ENCODE results near the gene GPR89A. TPM values are rescaled to one million over a fixed set of nuclear protein-coding genes. Genes with fewer than 3 reads are reported as not detected.

The GPR89A gene
- total RNA-seq, 1 experiment from 2014 or later, result 27.2 TPM

GRCh38 chr1:145695821-145696629 is 88.2 kb downstream of the GPR89A start (continued):
- TF ChIP-seq ZBTB21 (CRISPR knock-in tag; IDR thresholded peaks at IDR 0.05; ENCODE audit: borderline replicate concordance) (no peak), ZNF263 (CRISPR knock-in tag; IDR thresholded peaks at IDR 0.05; ENCODE audit: low read depth) (no peak), HMGXB4 (CRISPR knock-in tag; IDR thresholded peaks at IDR 0.05) (no peak), ZNF423 (CRISPR knock-in tag; IDR thresholded peaks at IDR 0.05) (no peak), AFF4 (CRISPR knock-in tag; IDR thresholded peaks at IDR 0.05; ENCODE audit: borderline replicate concordance) (no peak), ATF6 (CRISPR knock-in tag; IDR thresholded peaks at IDR 0.05) (no peak), HMGA2 (CRISPR knock-in tag; IDR thresholded peaks at IDR 0.05) (no peak), ZBTB43 (CRISPR knock-in tag; IDR thresholded peaks at IDR 0.05) (no peak), IRF2 (CRISPR knock-in tag; IDR thresholded peaks at IDR 0.05; ENCODE audit: borderline replicate concordance, low read depth) (no peak)
- TF ChIP-seq, protein P1, sequence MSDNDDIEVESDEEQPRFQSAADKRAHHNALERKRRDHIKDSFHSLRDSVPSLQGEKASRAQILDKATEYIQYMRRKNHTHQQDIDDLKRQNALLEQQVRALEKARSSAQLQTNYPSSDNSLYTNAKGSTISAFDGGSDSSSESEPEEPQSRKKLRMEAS (CRISPR knock-in tag; IDR thresholded peaks at IDR 0.05), result no peak
- TF ChIP-seq, protein P2, sequence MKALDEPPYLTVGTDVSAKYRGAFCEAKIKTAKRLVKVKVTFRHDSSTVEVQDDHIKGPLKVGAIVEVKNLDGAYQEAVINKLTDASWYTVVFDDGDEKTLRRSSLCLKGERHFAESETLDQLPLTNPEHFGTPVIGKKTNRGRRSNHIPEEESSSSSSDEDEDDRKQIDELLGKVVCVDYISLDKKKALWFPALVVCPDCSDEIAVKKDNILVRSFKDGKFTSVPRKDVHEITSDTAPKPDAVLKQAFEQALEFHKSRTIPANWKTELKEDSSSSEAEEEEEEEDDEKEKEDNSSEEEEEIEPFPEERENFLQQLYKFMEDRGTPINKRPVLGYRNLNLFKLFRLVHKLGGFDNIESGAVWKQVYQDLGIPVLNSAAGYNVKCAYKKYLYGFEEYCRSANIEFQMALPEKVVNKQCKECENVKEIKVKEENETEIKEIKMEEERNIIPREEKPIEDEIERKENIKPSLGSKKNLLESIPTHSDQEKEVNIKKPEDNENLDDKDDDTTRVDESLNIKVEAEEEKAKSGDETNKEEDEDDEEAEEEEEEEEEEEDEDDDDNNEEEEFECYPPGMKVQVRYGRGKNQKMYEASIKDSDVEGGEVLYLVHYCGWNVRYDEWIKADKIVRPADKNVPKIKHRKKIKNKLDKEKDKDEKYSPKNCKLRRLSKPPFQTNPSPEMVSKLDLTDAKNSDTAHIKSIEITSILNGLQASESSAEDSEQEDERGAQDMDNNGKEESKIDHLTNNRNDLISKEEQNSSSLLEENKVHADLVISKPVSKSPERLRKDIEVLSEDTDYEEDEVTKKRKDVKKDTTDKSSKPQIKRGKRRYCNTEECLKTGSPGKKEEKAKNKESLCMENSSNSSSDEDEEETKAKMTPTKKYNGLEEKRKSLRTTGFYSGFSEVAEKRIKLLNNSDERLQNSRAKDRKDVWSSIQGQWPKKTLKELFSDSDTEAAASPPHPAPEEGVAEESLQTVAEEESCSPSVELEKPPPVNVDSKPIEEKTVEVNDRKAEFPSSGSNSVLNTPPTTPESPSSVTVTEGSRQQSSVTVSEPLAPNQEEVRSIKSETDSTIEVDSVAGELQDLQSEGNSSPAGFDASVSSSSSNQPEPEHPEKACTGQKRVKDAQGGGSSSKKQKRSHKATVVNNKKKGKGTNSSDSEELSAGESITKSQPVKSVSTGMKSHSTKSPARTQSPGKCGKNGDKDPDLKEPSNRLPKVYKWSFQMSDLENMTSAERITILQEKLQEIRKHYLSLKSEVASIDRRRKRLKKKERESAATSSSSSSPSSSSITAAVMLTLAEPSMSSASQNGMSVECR (CRISPR knock-in tag; IDR thresholded peaks at IDR 0.05; ENCODE audit: borderline replicate concordance), result no peak
- TF ChIP-seq, protein P3, sequence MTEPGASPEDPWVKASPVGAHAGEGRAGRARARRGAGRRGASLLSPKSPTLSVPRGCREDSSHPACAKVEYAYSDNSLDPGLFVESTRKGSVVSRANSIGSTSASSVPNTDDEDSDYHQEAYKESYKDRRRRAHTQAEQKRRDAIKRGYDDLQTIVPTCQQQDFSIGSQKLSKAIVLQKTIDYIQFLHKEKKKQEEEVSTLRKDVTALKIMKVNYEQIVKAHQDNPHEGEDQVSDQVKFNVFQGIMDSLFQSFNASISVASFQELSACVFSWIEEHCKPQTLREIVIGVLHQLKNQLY (CRISPR knock-in tag; IDR thresholded peaks at IDR 0.05), result no peak
- TF ChIP-seq, protein P4, sequence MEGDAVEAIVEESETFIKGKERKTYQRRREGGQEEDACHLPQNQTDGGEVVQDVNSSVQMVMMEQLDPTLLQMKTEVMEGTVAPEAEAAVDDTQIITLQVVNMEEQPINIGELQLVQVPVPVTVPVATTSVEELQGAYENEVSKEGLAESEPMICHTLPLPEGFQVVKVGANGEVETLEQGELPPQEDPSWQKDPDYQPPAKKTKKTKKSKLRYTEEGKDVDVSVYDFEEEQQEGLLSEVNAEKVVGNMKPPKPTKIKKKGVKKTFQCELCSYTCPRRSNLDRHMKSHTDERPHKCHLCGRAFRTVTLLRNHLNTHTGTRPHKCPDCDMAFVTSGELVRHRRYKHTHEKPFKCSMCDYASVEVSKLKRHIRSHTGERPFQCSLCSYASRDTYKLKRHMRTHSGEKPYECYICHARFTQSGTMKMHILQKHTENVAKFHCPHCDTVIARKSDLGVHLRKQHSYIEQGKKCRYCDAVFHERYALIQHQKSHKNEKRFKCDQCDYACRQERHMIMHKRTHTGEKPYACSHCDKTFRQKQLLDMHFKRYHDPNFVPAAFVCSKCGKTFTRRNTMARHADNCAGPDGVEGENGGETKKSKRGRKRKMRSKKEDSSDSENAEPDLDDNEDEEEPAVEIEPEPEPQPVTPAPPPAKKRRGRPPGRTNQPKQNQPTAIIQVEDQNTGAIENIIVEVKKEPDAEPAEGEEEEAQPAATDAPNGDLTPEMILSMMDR (IDR thresholded peaks at IDR 0.05), result no peak

All from WTC11 (cell line).